ENCODE data around the gene TMCO5A. TPM values are rescaled to one million over a fixed set of nuclear protein-coding genes. Genes with fewer than 3 reads are reported as not detected.

Gene TMCO5A
- total and polyA plus RNA-seq, 2 donors (not counting 1 experiment from before 2014, with no cell fraction given), result not detected

- ATAC-seq (ENCODE audit: low read depth), result no peak
- no peak overlapping the region for H3K27ac Mint-ChIP-seq
- H3K4me1 Mint-ChIP-seq, result no peaks in the 10 kb centered on the region
- ChIA-PET POLR2A (no interaction called here), CTCF (no interaction called here)
- TF ChIP-seq EZH2 (IDR thresholded peaks at IDR 0.05; ENCODE audit: borderline replicate concordance, insufficient read depth, low read depth, low read length, poor library complexity, severe bottlenecking), result no peak
- TF ChIP-seq, protein P1, sequence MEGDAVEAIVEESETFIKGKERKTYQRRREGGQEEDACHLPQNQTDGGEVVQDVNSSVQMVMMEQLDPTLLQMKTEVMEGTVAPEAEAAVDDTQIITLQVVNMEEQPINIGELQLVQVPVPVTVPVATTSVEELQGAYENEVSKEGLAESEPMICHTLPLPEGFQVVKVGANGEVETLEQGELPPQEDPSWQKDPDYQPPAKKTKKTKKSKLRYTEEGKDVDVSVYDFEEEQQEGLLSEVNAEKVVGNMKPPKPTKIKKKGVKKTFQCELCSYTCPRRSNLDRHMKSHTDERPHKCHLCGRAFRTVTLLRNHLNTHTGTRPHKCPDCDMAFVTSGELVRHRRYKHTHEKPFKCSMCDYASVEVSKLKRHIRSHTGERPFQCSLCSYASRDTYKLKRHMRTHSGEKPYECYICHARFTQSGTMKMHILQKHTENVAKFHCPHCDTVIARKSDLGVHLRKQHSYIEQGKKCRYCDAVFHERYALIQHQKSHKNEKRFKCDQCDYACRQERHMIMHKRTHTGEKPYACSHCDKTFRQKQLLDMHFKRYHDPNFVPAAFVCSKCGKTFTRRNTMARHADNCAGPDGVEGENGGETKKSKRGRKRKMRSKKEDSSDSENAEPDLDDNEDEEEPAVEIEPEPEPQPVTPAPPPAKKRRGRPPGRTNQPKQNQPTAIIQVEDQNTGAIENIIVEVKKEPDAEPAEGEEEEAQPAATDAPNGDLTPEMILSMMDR (IDR thresholded peaks at IDR 0.05), result no peak
- no peaks in the 10 kb centered on the region for H4K20me1 ChIP-seq (ENCODE audit: control insufficient read depth, insufficient read depth, low read length, poor library complexity, severe bottlenecking)
- H3K27me3 Mint-ChIP-seq, result peaks cover 31% of the 10 kb centered on the region
- WGBS (ENCODE audit: insufficient coverage), result 77% methylated on average over 5 of the region's 6 CpGs
- H3K4me1 ChIP-seq (ENCODE audit: control insufficient read depth in 2 of 2, insufficient read depth in 2 of 2, low read length in 2 of 2), result no peaks in the 10 kb centered on the region
- H3K79me2 ChIP-seq (ENCODE audit: control insufficient read depth, insufficient read depth, low read length), result no peaks in the 10 kb centered on the region
- H3K27me3 ChIP-seq (replicated peaks in 1 of 4; ENCODE audit: control extremely low read depth in 1 of 4, control insufficient read depth in 3 of 4, insufficient read depth in 4 of 4, low read length in 3 of 4), result peaks cover 0 to 10% (median 0%) of the 10 kb centered on the region in 4 experiments
- no peaks in the 10 kb centered on the region for H3K9me3 Mint-ChIP-seq (ENCODE audit: insufficient read depth)
- intact Hi-C loops (cut with micrococcal nuclease), result no loop called here
- no peak overlapping the region for H3K27ac ChIP-seq (ENCODE audit: low read length in 2 of 2)
- H3K9me3 ChIP-seq (ENCODE audit: control extremely low read depth in 1 of 3, control insufficient read depth in 2 of 3, insufficient read depth in 1 of 3, low read length in 2 of 3), result peaks cover 0 to 5% (median 0%) of the 10 kb centered on the region in 3 donors
- H3K36me3 ChIP-seq (replicated peaks in 1 of 2; ENCODE audit: control extremely low read depth in 1 of 2, control insufficient read depth in 1 of 2, extremely low read depth in 1 of 2, insufficient read depth in 2 of 2, low read length in 1 of 2), result no peaks in the 10 kb centered on the region
- H3K4me3 Mint-ChIP-seq, result no peak overlapping the region
- H3K4me2 ChIP-seq (replicated peaks; ENCODE audit: low read depth, low read length, poor library complexity, severe bottlenecking), result no peak overlapping the region
- H3K4me3 ChIP-seq (ENCODE audit: control extremely low read depth in 1 of 5, extremely low read depth in 1 of 5, insufficient read depth in 1 of 5, low read depth in 2 of 5, low read length in 4 of 5), result no peak overlapping the region
- no peak overlapping the region for H3K9ac ChIP-seq (ENCODE audit: low read length)
- no peak for DNase-seq
- no peak overlapping the region for H2AFZ ChIP-seq (ENCODE audit: insufficient read depth, low read depth, low read length, poor library complexity, severe bottlenecking)
Observed at GRCh38 chr15:37921527-37922385, 12.7 kb upstream of the TMCO5A start.

DNA sequence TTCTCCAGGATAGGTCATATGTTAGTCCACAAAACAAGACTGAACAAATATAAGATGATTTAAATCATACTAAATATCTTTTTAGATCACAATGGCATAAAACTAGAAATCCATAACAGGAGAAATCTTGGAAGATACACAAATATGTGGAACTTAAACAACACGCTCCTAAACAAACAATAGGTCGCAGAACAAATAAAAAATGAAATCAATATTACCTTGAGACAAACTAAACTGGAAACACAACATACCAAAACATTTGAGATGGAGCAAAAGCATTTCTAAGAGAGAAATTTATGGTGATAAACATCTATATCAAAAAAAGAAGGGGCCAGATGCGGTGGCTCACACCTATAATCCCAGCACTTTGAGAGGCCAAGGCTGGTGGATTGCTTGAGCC is 8.3 kb upstream of the TMCO5A start:
- peaks cover 2% of the 10 kb centered on the region for H3K9me3 Mint-ChIP-seq (ENCODE audit: insufficient read depth)
- Histone ChIP-seq H3K36me3 (replicated peaks in 1 of 2; ENCODE audit: control extremely low read depth in 1 of 2, control insufficient read depth in 1 of 2, extremely low read depth in 1 of 2, insufficient read depth in 2 of 2, low read length in 1 of 2) (no peaks in the 10 kb centered on the region), H3K4me2 (replicated peaks; ENCODE audit: low read depth, low read length, poor library complexity, severe bottlenecking) (no peak overlapping the region), H3K9ac (ENCODE audit: low read length) (no peak overlapping the region), H3K79me2 (ENCODE audit: control insufficient read depth, insufficient read depth, low read length) (no peaks in the 10 kb centered on the region), H3K4me1 (ENCODE audit: control insufficient read depth in 2 of 2, insufficient read depth in 2 of 2, low read length in 2 of 2) (no peaks in the 10 kb centered on the region), H3K27ac (ENCODE audit: low read length in 2 of 2) (no peak overlapping the region), H4K20me1 (ENCODE audit: control insufficient read depth, insufficient read depth, low read length, poor library complexity, severe bottlenecking) (no peaks in the 10 kb centered on the region), H3K27me3 (replicated peaks in 1 of 4; ENCODE audit: control extremely low read depth in 1 of 4, control insufficient read depth in 3 of 4, insufficient read depth in 4 of 4, low read length in 3 of 4) (peaks cover 0 to 7% (median 0%) of the 10 kb centered on the region in 4 experiments), H2AFZ (ENCODE audit: insufficient read depth, low read depth, low read length, poor library complexity, severe bottlenecking) (no peak overlapping the region), H3K9me3 (ENCODE audit: control extremely low read depth in 1 of 3, control insufficient read depth in 2 of 3, insufficient read depth in 1 of 3, low read length in 2 of 3) (peaks cover 0 to 5% (median 0%) of the 10 kb centered on the region in 3 donors), H3K4me3 (ENCODE audit: control extremely low read depth in 1 of 5, extremely low read depth in 1 of 5, insufficient read depth in 1 of 5, low read depth in 2 of 5, low read length in 4 of 5) (no peak overlapping the region)
- intact Hi-C loops (cut with micrococcal nuclease), result no loop called here
- TF ChIP-seq, protein P1 (IDR thresholded peaks at IDR 0.05), result no peak
- TF ChIP-seq EZH2 (IDR thresholded peaks at IDR 0.05; ENCODE audit: borderline replicate concordance, insufficient read depth, low read depth, low read length, poor library complexity, severe bottlenecking), result no peak
- DNase-seq, result no peak
- WGBS (ENCODE audit: insufficient coverage), result 100% methylated on average over 1 of the region's 3 CpGs
- H3K27ac Mint-ChIP-seq, result no peak overlapping the region
- H3K4me1 Mint-ChIP-seq, result no peaks in the 10 kb centered on the region
- ATAC-seq (ENCODE audit: low read depth), result no peak
- ChIA-PET CTCF (no interaction called here), POLR2A (no interaction called here)
- H3K4me3 Mint-ChIP-seq, result no peak overlapping the region
- H3K27me3 Mint-ChIP-seq, result peaks cover 20% of the 10 kb centered on the region

Measured in B cell (primary cell).